ENCODE data around the gene MEF2B.

- TF ChIP-seq CTCF (IDR thresholded peaks at IDR 0.05) (no peak), POLR2A (IDR thresholded peaks at IDR 0.05) (no peak)
Observed at GRCh38 chr19:19207637-19208572, 37.8 kb upstream of the MEF2B start.

All from right lobe of liver (tissue), 4 donors.